Measurements from ENCODE around the gene RETREG3.
"Not testable (repeated sequence)": the region's sequence is repeated elsewhere in the genome, so short reads cannot be mapped to it uniquely, and the experiment has no call there.

Gene RETREG3

DNA sequence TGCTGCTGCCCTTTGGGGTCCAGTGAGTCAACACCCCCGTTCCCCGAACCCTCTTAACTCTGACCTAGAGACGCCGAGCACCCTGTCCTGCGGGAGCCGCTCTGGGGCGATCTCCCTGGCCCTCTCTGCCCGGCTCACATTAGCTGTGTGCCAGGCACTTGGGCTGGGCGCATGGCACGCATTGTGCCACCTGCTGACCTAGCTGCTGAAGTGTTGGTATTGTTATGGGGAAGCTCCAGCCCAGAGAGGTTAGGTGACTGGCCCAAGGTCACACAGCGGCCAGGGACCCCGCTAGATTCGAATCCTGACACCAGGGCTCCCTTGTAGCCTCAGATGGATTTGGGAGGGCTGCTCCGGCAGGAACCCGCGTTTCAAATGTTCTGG lies 55.3 kb downstream of the RETREG3 start:
- Histone ChIP-seq H3K4me2 (ENCODE audit: low read length, poor library complexity, severe bottlenecking) (peak overlapping the region; percentile 96), H3K36me3 (ENCODE audit: control insufficient read depth in 1 of 2, insufficient read depth in 2 of 2, low read depth in 1 of 2, low read length in 2 of 2) (peaks cover 3 to 15% of the 10 kb centered on the region in 2 experiments), H4K8ac (ENCODE audit: low read length) (no peak overlapping the region), H2AK5ac (ENCODE audit: low read length, severe bottlenecking) (no peak overlapping the region), H3K18ac (ENCODE audit: low read depth in 1 of 2, low read length in 2 of 2) (peak overlapping the region; percentile 95 to 97), H2BK15ac (ENCODE audit: low read depth, poor library complexity, severe bottlenecking) (peak overlapping the region; percentile 86), H3K9me3 (ENCODE audit: control insufficient read depth, low read length) (no peaks in the 10 kb centered on the region), H4K91ac (ENCODE audit: low read length) (peak overlapping the region; percentile 87), H2BK12ac (ENCODE audit: low read length in 2 of 2) (peak overlapping the region in 1 of 2 experiments; percentile 12), H3K9ac (ENCODE audit: low read length) (peak overlapping the region; percentile 97), H3K4ac (ENCODE audit: low read depth in 1 of 2, low read length in 2 of 2) (peak overlapping the region; percentile 42 to 100), H3K4me3 (ENCODE audit: insufficient read depth in 1 of 2, low read depth in 1 of 2, low read length in 2 of 2) (peak overlapping the region; percentile 74 to 95), H2AFZ (ENCODE audit: low read depth, low read length) (no peak overlapping the region), H3K79me1 (replicated peaks; ENCODE audit: low read length, poor library complexity, severe bottlenecking) (peaks cover 13% of the 10 kb centered on the region), H3K4me1 (ENCODE audit: control insufficient read depth, insufficient read depth, low read depth, low read length) (peaks cover 20% of the 10 kb centered on the region), H2BK120ac (ENCODE audit: low read depth, low read length) (peak overlapping the region; percentile 73), H2BK5ac (ENCODE audit: low read depth, low read length, poor library complexity, severe bottlenecking) (no peak overlapping the region), H3K27me3 (ENCODE audit: control insufficient read depth in 1 of 2, insufficient read depth in 1 of 2, low read length in 2 of 2) (no peaks in the 10 kb centered on the region), H3K27ac (ENCODE audit: low read length, poor library complexity, severe bottlenecking) (no peak overlapping the region), H3K23ac (ENCODE audit: low read length in 2 of 2) (no peak overlapping the region), H3K14ac (ENCODE audit: low read length in 2 of 2) (peak overlapping the region in 1 of 2 experiments; percentile 29)
- 67% methylated on average over 16 of the region's 16 CpGs for WGBS
- DNase-seq = no peak

- Histone ChIP-seq H3K4ac (ENCODE audit: low read depth in 1 of 2, low read length in 2 of 2) (peak overlapping the region in 1 of 2 experiments; percentile 36), H3K9me3 (ENCODE audit: control insufficient read depth, low read length) (no peaks in the 10 kb centered on the region), H2AK5ac (ENCODE audit: low read length, severe bottlenecking) (no peak overlapping the region), H3K18ac (ENCODE audit: low read depth in 1 of 2, low read length in 2 of 2) (no peak overlapping the region), H3K36me3 (ENCODE audit: control insufficient read depth in 1 of 2, insufficient read depth in 2 of 2, low read depth in 1 of 2, low read length in 2 of 2) (peaks cover 3 to 15% of the 10 kb centered on the region in 2 experiments), H3K4me1 (ENCODE audit: control insufficient read depth, insufficient read depth, low read depth, low read length) (peaks cover 24% of the 10 kb centered on the region), H3K27ac (ENCODE audit: low read length, poor library complexity, severe bottlenecking) (no peak overlapping the region), H4K8ac (ENCODE audit: low read length) (peak overlapping the region; percentile 23), H3K9ac (ENCODE audit: low read length) (peak overlapping the region; percentile 97), H2BK12ac (ENCODE audit: low read length in 2 of 2) (no peak overlapping the region), H3K23ac (ENCODE audit: low read length in 2 of 2) (no peak overlapping the region), H2BK120ac (ENCODE audit: low read depth, low read length) (no peak overlapping the region), H3K27me3 (ENCODE audit: control insufficient read depth in 1 of 2, insufficient read depth in 1 of 2, low read length in 2 of 2) (no peaks in the 10 kb centered on the region), H3K4me3 (ENCODE audit: insufficient read depth in 1 of 2, low read depth in 1 of 2, low read length in 2 of 2) (peak overlapping the region in 1 of 2 experiments; percentile 95), H2BK5ac (ENCODE audit: low read depth, low read length, poor library complexity, severe bottlenecking) (no peak overlapping the region), H3K14ac (ENCODE audit: low read length in 2 of 2) (no peak overlapping the region), H4K91ac (ENCODE audit: low read length) (peak overlapping the region; percentile 28), H3K4me2 (ENCODE audit: low read length, poor library complexity, severe bottlenecking) (no peak overlapping the region), H2BK15ac (ENCODE audit: low read depth, poor library complexity, severe bottlenecking) (no peak overlapping the region), H3K79me1 (replicated peaks; ENCODE audit: low read length, poor library complexity, severe bottlenecking) (peaks cover 13% of the 10 kb centered on the region), H2AFZ (ENCODE audit: low read depth, low read length) (no peak overlapping the region)
- DNase-seq = peak; percentile 36
- 88% methylated on average over 45 of the region's 45 CpGs for WGBS
Observed at GRCh38 chr17:42553161-42553818, 55.9 kb downstream of the RETREG3 start.

GRCh38 chr17:42552736-42553135 lies 56.4 kb downstream of the RETREG3 start, which contains the start of gene HSD17B1:
HSD17B1 (plus strand) TSS chr17:42552923; CDS start chr17:42552934, 11 bp downstream.
- H3K23ac ChIP-seq (ENCODE audit: low read length in 2 of 2); H3K9me3 ChIP-seq (ENCODE audit: control insufficient read depth, low read length); H2BK120ac ChIP-seq (ENCODE audit: low read depth, low read length); H2BK15ac ChIP-seq (ENCODE audit: low read depth, poor library complexity, severe bottlenecking); H2AFZ ChIP-seq (ENCODE audit: low read depth, low read length); DNase-seq; H3K27me3 ChIP-seq (ENCODE audit: control insufficient read depth in 1 of 2, insufficient read depth in 1 of 2, low read length in 2 of 2); H2BK5ac ChIP-seq (ENCODE audit: low read depth, low read length, poor library complexity, severe bottlenecking); H2AK5ac ChIP-seq (ENCODE audit: low read length, severe bottlenecking); H3K18ac ChIP-seq (ENCODE audit: low read depth in 1 of 2, low read length in 2 of 2); H3K27ac ChIP-seq (ENCODE audit: low read length, poor library complexity, severe bottlenecking): not testable (repeated sequence)
- H3K4me1 ChIP-seq (ENCODE audit: control insufficient read depth, insufficient read depth, low read depth, low read length) = peaks cover 30% of the 10 kb centered on the region
- H3K4me3 ChIP-seq (ENCODE audit: insufficient read depth in 1 of 2, low read depth in 1 of 2, low read length in 2 of 2) = peak within 1 kb of the TSS in 1 of 2 experiments; percentile 95
- peak within 1 kb of the TSS; percentile 28 for H4K91ac ChIP-seq (ENCODE audit: low read length)
- peak within 1 kb of the TSS in 1 of 2 experiments; percentile 29 for H3K14ac ChIP-seq (ENCODE audit: low read length in 2 of 2)
- H3K79me1 ChIP-seq (replicated peaks; ENCODE audit: low read length, poor library complexity, severe bottlenecking) = peaks cover 17% of the 10 kb centered on the region
- peaks cover 3 to 19% of the 10 kb centered on the region in 2 experiments for H3K36me3 ChIP-seq (ENCODE audit: control insufficient read depth in 1 of 2, insufficient read depth in 2 of 2, low read depth in 1 of 2, low read length in 2 of 2)
- H3K4me2 ChIP-seq (ENCODE audit: low read length, poor library complexity, severe bottlenecking) = peak within 1 kb of the TSS; percentile 96
- peak within 1 kb of the TSS in 1 of 2 experiments; percentile 36 for H3K4ac ChIP-seq (ENCODE audit: low read depth in 1 of 2, low read length in 2 of 2)
- peak within 1 kb of the TSS; percentile 23 for H4K8ac ChIP-seq (ENCODE audit: low read length)
- H3K9ac ChIP-seq (ENCODE audit: low read length) = peak within 1 kb of the TSS; percentile 97
- peak within 1 kb of the TSS in 1 of 2 experiments; percentile 12 for H2BK12ac ChIP-seq (ENCODE audit: low read length in 2 of 2)
- WGBS = 90% methylated on average over 12 of the region's 15 CpGs

GRCh38 chr17:42548993-42549755 lies 60.0 kb downstream of the RETREG3 start:
- H3K9me3 ChIP-seq (ENCODE audit: control insufficient read depth, low read length) = no peaks in the 10 kb centered on the region
- H4K8ac ChIP-seq (ENCODE audit: low read length) = no peak overlapping the region
- no peak for DNase-seq
- no peak overlapping the region for H4K91ac ChIP-seq (ENCODE audit: low read length)
- no peak overlapping the region for H3K27ac ChIP-seq (ENCODE audit: low read length, poor library complexity, severe bottlenecking)
- H3K27me3 ChIP-seq (ENCODE audit: control insufficient read depth in 1 of 2, insufficient read depth in 1 of 2, low read length in 2 of 2) = peaks cover 0 to 5% of the 10 kb centered on the region in 2 experiments
- H3K4me3 ChIP-seq (ENCODE audit: insufficient read depth in 1 of 2, low read depth in 1 of 2, low read length in 2 of 2) = no peak overlapping the region
- no peak overlapping the region for H3K9ac ChIP-seq (ENCODE audit: low read length)
- no peak overlapping the region for H3K4me2 ChIP-seq (ENCODE audit: low read length, poor library complexity, severe bottlenecking)
- no peak overlapping the region for H2BK5ac ChIP-seq (ENCODE audit: low read depth, low read length, poor library complexity, severe bottlenecking)
- no peak overlapping the region for H2AFZ ChIP-seq (ENCODE audit: low read depth, low read length)
- no peak overlapping the region for H3K4ac ChIP-seq (ENCODE audit: low read depth in 1 of 2, low read length in 2 of 2)
- H3K36me3 ChIP-seq (ENCODE audit: control insufficient read depth in 1 of 2, insufficient read depth in 2 of 2, low read depth in 1 of 2, low read length in 2 of 2) = peaks cover 13 to 29% of the 10 kb centered on the region in 2 experiments
- H2BK120ac ChIP-seq (ENCODE audit: low read depth, low read length) = no peak overlapping the region
- H3K18ac ChIP-seq (ENCODE audit: low read depth in 1 of 2, low read length in 2 of 2) = no peak overlapping the region
- WGBS = 72% methylated on average over 12 of the region's 14 CpGs
- H3K4me1 ChIP-seq (ENCODE audit: control insufficient read depth, insufficient read depth, low read depth, low read length) = peaks cover 24% of the 10 kb centered on the region
- no peak overlapping the region for H3K23ac ChIP-seq (ENCODE audit: low read length in 2 of 2)
- no peak overlapping the region for H3K14ac ChIP-seq (ENCODE audit: low read length in 2 of 2)
- peaks cover 16% of the 10 kb centered on the region for H3K79me1 ChIP-seq (replicated peaks; ENCODE audit: low read length, poor library complexity, severe bottlenecking)
- no peak overlapping the region for H2BK15ac ChIP-seq (ENCODE audit: low read depth, poor library complexity, severe bottlenecking)
- H2AK5ac ChIP-seq (ENCODE audit: low read length, severe bottlenecking) = no peak overlapping the region
- H2BK12ac ChIP-seq (ENCODE audit: low read length in 2 of 2) = no peak overlapping the region

All from mesenchymal stem cell (in vitro differentiated cells and primary cell).